Measurements from ENCODE around the gene PYROXD2. TPM values are rescaled to one million over a fixed set of nuclear protein-coding genes. Genes with fewer than 3 reads are reported as not detected.

PYROXD2 gene
- total RNA-seq, 2 experiments from 2014 or later, result 4.1 to 4.4 TPM

DNA sequence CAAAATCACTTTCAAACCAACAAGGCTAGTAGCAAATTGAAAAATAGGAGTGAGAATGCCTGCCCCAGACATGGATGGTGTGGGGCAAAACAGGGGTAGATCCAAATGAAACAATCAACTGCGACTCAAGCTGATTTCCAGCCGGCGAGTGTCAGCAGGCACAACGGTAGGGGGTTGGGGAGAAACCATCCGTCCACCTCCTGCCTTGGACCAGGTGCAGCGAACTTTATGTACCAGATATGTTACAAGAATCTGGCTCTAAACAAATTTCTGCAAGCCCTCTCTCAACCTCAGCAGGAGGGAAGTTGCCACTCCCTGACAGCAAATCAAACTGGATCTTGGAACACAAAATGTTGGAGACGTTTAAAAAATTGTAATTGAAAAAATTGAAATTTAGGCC lies 45.2 kb downstream of the PYROXD2 start:
- intact Hi-C loops (cut with DNase I, micrococcal nuclease), result no loop called here
- ChIA-PET CTCF (interaction anchor here (1.5 kb wide), 1 partner anchor 9 kb away, joined by 4 read pairs; no protein-coding TSS in a partner anchor), POLR2A (no interaction called here)
- DNase-seq (no peak), ATAC-seq (no peak)
- H3K36me3 Mint-ChIP-seq (ENCODE audit: low read depth), result no peaks in the 10 kb centered on the region
- no peaks in the 10 kb centered on the region for H3K9me3 Mint-ChIP-seq (ENCODE audit: low read depth)
- no peak overlapping the region for H3K27ac Mint-ChIP-seq
- peaks cover 2% of the 10 kb centered on the region for H3K27me3 Mint-ChIP-seq
- no peaks in the 10 kb centered on the region for H3K4me1 Mint-ChIP-seq
- H3K4me3 Mint-ChIP-seq, result no peak overlapping the region

DNA sequence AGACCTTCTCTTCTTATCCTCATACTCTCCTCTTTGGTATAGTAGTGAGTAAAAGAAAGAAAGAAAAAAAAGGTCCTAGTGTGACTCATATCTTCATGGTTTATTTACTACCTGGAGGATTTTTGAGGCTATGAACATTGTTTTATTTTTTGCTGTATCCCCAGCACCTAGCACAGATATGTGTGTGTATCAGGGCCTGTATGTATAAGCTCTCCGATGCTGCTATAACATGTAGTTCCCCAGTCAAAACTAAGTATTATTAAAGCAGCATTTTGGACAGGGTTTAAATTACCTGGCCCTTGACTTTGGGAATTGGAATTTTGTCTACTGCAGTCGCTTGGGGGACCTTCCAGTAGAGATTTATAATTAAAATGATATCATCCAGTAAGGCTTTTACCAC lies 46.3 kb downstream of the PYROXD2 start:
- H3K9me3 Mint-ChIP-seq (ENCODE audit: low read depth), result no peaks in the 10 kb centered on the region
- intact Hi-C loops (cut with DNase I, micrococcal nuclease), result no loop called here
- H3K36me3 Mint-ChIP-seq (ENCODE audit: low read depth), result no peaks in the 10 kb centered on the region
- POLR2A ChIA-PET, result no interaction called here
- H3K27me3 Mint-ChIP-seq, result peaks cover 2% of the 10 kb centered on the region
- DNase-seq (no peak), ATAC-seq (no peak)
- CTCF ChIA-PET, result no interaction called here
- H3K4me3 Mint-ChIP-seq, result no peak overlapping the region
- no peaks in the 10 kb centered on the region for H3K4me1 Mint-ChIP-seq
- H3K27ac Mint-ChIP-seq, result no peak overlapping the region

DNA sequence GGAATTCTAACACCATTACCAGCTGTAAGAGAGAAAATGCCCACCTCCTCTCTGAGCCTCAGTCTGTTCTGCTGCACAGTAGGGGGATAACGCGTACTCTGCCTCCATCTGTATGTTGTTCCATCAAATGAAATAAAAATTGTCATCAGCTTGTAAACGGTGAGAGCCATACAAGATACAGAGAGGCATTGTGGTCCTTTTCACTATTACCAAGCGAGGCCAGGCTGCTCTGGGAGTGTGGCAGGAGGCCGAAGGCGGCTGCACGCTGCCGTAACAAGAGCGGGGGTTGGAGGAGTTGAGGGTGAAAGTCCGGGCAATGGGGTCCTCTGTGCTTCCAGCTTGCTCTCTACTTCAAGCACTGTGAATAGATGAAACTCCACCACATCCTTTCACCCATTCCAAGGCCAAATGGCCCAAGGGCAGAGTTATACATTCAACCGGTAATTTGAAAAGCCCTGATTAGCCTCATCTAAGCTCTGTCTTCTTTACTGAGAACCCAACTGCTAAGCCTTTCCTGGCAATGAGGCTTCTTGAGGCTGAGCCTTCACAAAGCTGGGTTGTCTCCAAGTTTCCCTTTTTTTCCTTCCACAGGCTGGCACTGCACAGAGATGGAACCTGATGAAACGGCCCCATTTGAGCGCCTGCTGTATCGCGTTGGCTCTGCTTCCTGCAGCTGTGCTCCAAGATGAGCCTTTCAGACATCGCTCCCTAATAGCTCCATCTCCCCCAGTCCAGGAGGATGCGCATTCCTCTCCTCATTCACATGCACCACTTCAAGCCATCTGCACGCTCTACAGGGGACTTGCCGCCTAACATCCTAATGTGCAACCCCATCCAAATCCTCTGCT lies 47.2 kb downstream of the PYROXD2 start:
- intact Hi-C loops (cut with DNase I, micrococcal nuclease), result no loop called here
- Mint-ChIP-seq H3K36me3 (ENCODE audit: low read depth) (no peaks in the 10 kb centered on the region), H3K27me3 (peaks cover 2% of the 10 kb centered on the region), H3K27ac (no peak overlapping the region), H3K9me3 (ENCODE audit: low read depth) (no peaks in the 10 kb centered on the region), H3K4me3 (no peak overlapping the region), H3K4me1 (no peaks in the 10 kb centered on the region)
- DNase-seq (no peak), ATAC-seq (no peak)
- ChIA-PET POLR2A (no interaction called here), CTCF (no interaction called here)

DNA sequence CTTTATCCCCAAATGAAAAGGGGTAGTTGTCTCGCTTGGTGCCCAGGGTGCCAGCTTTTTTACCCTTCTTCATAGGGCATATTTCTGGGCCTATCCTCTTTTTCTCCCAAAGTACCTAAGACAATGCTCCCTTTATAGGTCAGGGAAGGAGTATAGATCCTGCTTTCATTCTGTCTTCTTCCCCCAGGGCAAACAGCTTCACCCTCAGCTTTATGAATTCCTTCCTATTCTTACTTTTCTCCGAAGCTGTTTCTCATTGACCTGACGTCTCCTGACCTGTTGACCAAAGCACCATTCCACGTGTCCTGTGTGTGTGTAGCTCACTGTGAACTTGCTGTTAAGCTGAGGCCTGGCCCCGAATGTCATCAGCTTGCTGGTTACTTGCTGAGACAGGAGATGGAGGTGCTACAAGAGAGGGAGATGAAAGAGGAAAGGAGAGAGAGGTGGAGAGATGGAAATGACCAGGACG lies 48.9 kb downstream of the PYROXD2 start:
- H3K36me3 Mint-ChIP-seq (ENCODE audit: low read depth), result no peaks in the 10 kb centered on the region
- H3K4me1 Mint-ChIP-seq, result peaks cover 4% of the 10 kb centered on the region
- intact Hi-C loops (cut with DNase I, micrococcal nuclease), result no loop called here
- no peak overlapping the region for H3K4me3 Mint-ChIP-seq
- no peaks in the 10 kb centered on the region for H3K9me3 Mint-ChIP-seq (ENCODE audit: low read depth)
- H3K27ac Mint-ChIP-seq, result no peak overlapping the region
- ChIA-PET CTCF (interaction anchor here (0.7 to 1.0 kb wide), 2 partner anchors 12 to 95 kb away, joined by 3 read pairs; no protein-coding TSS in a partner anchor), POLR2A (no interaction called here)
- ATAC-seq (no peak), DNase-seq (no peak)
- peaks cover 2% of the 10 kb centered on the region for H3K27me3 Mint-ChIP-seq

DNA sequence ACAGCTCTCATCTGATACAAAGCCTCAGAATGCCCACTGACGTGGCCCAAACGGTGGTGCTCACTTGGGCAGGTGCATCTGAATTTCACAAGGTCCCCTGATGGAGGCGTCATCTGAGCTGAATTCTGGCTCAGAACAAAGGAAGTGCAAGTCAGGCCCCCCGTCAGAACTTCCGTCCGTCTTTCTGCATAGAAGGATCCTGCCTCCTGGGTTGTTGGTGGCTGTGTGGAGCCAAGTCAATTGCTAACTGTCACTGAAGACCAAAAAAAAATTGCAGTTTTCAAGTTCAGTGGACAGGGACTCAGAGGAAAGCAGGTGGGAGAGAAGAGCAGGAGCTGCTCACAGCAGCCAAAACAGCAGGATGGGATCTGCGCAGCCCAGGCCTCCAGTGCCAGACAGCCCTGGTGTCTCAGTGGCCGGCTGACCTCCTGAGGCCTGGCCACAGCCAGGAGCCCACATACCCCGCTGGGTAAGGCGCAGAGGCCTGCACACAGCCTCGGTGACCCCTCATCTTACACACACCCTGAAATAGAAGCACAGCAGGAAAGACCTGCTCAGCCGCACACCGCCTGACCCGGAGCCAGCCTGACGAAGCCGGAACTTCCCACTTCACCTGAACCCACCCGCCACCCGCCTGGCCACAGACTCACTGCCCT lies 49.4 kb downstream of the PYROXD2 start:
- ChIA-PET CTCF (interaction anchor here (0.6 to 1.0 kb wide), 4 partner anchors 13 to 396 kb away, joined by 3 read pairs; no protein-coding TSS in a partner anchor), POLR2A (no interaction called here)
- H3K4me3 Mint-ChIP-seq, result no peak overlapping the region
- no peak overlapping the region for H3K27ac Mint-ChIP-seq
- DNase-seq, result no peak
- no peaks in the 10 kb centered on the region for H3K36me3 Mint-ChIP-seq (ENCODE audit: low read depth)
- ATAC-seq, result no peak
- H3K9me3 Mint-ChIP-seq (ENCODE audit: low read depth), result no peaks in the 10 kb centered on the region
- H3K27me3 Mint-ChIP-seq, result peaks cover 2% of the 10 kb centered on the region
- intact Hi-C loops (cut with DNase I, micrococcal nuclease), result no loop called here
- H3K4me1 Mint-ChIP-seq, result peaks cover 6% of the 10 kb centered on the region

DNA sequence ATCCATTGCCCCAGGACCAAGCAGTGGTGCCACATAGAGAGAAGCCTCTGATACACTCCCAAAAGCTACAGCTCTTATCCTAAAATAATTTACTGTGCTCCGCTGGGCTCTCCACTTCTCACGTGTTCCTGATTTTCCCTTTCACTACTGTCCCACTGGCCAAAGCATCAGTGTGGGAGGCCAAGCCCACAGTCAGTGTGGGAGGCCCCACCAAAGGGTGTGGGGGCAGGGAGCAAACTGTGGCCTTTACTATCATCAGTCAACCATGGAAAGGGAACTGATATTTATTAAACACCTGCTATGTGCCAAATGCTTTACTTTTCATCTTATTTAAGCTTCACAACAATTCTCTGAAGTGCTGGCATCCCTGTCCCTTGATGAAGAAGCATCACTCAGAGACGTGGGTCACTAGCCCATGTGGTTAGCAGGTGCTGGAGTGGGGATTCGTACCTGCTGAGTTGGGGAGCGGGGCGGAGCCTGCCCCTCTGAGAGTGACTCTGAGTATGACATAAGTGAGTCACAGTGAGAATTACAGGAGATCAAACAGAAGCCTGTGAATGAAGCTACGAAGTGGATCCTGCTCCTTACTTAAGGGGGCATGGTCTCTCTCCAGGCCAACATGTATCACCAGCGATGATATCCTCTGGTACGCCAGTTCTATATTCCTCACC lies 50.4 kb downstream of the PYROXD2 start:
- H3K4me1 Mint-ChIP-seq, result peaks cover 6% of the 10 kb centered on the region

DNA sequence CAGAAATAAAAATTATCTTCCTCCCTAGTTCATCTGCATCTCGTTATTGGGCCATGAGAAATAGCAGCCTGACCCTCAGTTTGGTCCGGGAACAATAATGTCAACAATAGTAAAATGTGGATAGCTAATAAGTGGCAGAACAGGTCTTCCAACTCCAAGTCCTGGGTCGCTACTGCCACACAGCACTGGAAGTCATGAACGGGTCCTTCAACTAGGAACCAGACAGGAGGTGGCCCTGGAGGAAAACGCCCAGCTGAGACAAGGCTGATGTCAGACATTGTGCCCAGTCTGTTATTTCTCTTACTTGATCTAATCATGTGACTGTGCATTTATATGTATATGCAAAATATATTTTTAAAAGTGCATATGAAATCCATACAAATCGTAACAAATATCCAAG lies 51.8 kb downstream of the PYROXD2 start:
- H3K9me3 Mint-ChIP-seq (ENCODE audit: low read depth), result no peaks in the 10 kb centered on the region
- intact Hi-C loops (cut with DNase I, micrococcal nuclease), result no loop called here
- no peak for ATAC-seq

More for the DNA sequence above, 50.4 kb downstream of the PYROXD2 start:
- Mint-ChIP-seq H3K4me3 (no peak overlapping the region), H3K9me3 (ENCODE audit: low read depth) (no peaks in the 10 kb centered on the region), H3K27me3 (peaks cover 2% of the 10 kb centered on the region), H3K27ac (no peak overlapping the region), H3K36me3 (ENCODE audit: low read depth) (no peaks in the 10 kb centered on the region)
- ChIA-PET CTCF (interaction anchor here (0.6 to 0.9 kb wide), 2 partner anchors 13 to 395 kb away, joined by 3 read pairs; no protein-coding TSS in a partner anchor), POLR2A (no interaction called here)
- DNase-seq, result no peak
- intact Hi-C loops (cut with DNase I, micrococcal nuclease), result no loop called here
- no peak for ATAC-seq

DNA sequence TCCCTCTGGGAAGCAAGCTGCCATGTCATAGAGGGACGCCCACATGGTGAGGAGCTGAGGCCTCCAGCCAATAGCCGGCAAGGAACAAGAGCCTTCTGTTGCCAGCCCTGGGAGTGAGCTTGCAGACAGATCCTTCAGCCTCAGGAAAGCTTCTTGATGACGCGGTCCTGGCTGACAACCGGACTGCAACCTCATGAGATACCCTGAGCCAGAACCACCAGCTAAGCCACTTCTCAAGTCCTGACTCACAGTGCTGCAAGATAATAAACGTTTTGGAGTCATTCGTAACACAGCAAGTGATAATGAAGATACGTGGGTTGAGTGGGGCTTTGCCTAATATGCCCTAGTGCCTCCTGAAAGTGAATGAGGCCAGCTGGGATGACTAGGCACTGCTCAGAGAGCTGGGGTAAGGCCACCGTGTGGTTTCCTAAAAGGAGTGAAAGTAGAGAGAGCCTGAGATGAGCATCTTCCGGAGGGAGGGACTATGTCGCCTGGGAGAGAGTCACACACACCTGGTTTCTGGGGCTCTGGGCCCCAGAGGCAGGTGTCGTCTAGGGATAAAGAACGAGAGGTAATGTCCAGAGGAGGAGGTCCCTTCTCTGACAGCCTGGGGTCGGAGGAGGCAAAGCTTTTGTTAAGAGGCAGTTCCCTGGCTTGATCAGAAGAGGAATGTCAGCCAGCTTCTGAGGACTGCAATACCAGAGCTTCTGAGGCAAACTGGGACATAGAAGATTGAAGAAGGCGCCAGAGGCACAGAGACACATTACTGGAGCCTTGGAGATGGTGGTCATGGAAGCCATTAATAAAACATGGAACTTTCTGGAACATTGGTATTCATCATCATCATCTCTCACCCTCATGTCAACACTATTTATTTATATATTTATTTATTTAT lies 53.6 kb downstream of the PYROXD2 start:
- no peaks in the 10 kb centered on the region for H3K36me3 Mint-ChIP-seq (ENCODE audit: low read depth)
- CTCF ChIA-PET, result interaction anchor here (1.4 kb wide), 1 partner anchor 9 kb away, joined by 4 read pairs; no protein-coding TSS in a partner anchor
- ATAC-seq, result peak; percentile 97

More for the DNA sequence above, 51.8 kb downstream of the PYROXD2 start:
- H3K36me3 Mint-ChIP-seq (ENCODE audit: low read depth), result no peaks in the 10 kb centered on the region
- ChIA-PET POLR2A (no interaction called here), CTCF (no interaction called here)
- H3K27ac Mint-ChIP-seq, result no peak overlapping the region
- no peak for DNase-seq
- peaks cover 6% of the 10 kb centered on the region for H3K4me1 Mint-ChIP-seq
- H3K4me3 Mint-ChIP-seq, result no peak overlapping the region
- H3K27me3 Mint-ChIP-seq, result peaks cover 2% of the 10 kb centered on the region

DNA sequence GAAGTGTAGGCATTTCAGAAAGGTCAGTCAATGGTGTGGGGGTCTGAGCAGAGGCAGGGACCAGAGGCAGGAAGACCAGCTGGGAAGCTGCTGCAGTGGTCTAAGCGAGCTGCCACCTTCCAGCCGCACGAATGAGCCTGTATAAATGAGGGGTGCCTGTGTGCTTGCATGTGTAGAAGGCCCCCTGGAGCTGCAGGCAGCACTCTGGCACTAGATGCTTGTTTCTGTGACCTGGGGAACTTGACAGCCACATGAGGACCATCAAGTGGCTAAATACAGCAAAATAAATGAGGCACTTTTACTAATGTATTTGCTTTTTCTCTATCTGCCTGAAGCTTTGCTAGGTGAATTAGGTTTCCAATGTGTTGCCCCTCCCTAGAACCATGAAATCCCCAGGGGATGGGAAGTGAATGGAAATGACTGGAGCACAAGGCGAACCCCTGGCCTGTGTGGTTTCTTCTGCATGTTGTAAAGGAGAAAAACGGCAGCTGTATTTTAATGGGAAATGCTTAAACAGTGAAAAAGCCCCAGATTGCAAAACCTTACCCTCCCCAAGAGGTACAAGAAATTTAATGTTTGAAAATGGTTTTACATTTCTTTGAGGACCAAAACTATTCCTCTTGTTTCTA lies 57.7 kb downstream of the PYROXD2 start:
- ATAC-seq (no peak), DNase-seq (no peak)
- H3K27ac Mint-ChIP-seq, result no peak overlapping the region
- ChIA-PET CTCF (interaction anchor here (1.4 kb wide), 1 partner anchor 9 kb away, joined by 4 read pairs; no protein-coding TSS in a partner anchor), POLR2A (no interaction called here)
- no peaks in the 10 kb centered on the region for H3K9me3 Mint-ChIP-seq (ENCODE audit: low read depth)
- peaks cover 19% of the 10 kb centered on the region for H3K27me3 Mint-ChIP-seq
- H3K4me3 Mint-ChIP-seq, result no peak overlapping the region
- peaks cover 6% of the 10 kb centered on the region for H3K4me1 Mint-ChIP-seq
- intact Hi-C loops (cut with DNase I, micrococcal nuclease), result no loop called here
- H3K36me3 Mint-ChIP-seq (ENCODE audit: low read depth), result no peaks in the 10 kb centered on the region

More for the DNA sequence above, 53.6 kb downstream of the PYROXD2 start:
- no peaks in the 10 kb centered on the region for H3K9me3 Mint-ChIP-seq (ENCODE audit: low read depth)
- no peak overlapping the region for H3K4me3 Mint-ChIP-seq
- POLR2A ChIA-PET, result interaction anchor here (1.0 kb wide), 1 partner anchor 25 kb away, joined by 3 read pairs; no protein-coding TSS in a partner anchor
- intact Hi-C loops (cut with DNase I, micrococcal nuclease), result no loop called here
- H3K4me1 Mint-ChIP-seq, result peaks cover 6% of the 10 kb centered on the region
- H3K27me3 Mint-ChIP-seq, result peaks cover 2% of the 10 kb centered on the region
- no peak overlapping the region for H3K27ac Mint-ChIP-seq
- peak; percentile 68 for DNase-seq

DNA sequence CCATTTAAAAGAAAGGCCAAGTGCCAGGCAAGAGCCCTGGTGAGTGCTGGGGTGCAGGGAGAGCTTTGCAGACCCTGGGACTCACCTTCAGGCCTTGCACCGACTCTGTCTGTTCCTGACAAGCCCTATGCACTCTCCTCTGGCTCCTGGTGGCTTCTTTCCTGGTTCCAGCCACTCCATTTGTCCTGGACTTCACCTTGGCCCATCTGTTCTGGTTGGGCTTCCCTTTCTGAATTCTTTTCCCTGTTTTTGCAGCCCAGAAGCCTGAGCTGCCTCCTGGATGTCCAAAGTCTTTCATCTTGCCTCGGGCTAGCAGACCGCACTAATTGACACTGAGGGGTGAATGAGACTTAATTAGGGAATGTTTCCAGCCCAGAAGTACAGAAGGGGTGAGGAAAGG lies 60.5 kb downstream of the PYROXD2 start:
- H3K27ac Mint-ChIP-seq, result no peak overlapping the region
- ATAC-seq (no peak), DNase-seq (no peak)
- CTCF ChIA-PET, result no interaction called here
- no peaks in the 10 kb centered on the region for H3K36me3 Mint-ChIP-seq (ENCODE audit: low read depth)
- H3K4me1 Mint-ChIP-seq, result no peaks in the 10 kb centered on the region
- no peak overlapping the region for H3K4me3 Mint-ChIP-seq
- intact Hi-C loops (cut with DNase I, micrococcal nuclease), result no loop called here
- POLR2A ChIA-PET, result no interaction called here
- peaks cover 38% of the 10 kb centered on the region for H3K27me3 Mint-ChIP-seq
- no peaks in the 10 kb centered on the region for H3K9me3 Mint-ChIP-seq (ENCODE audit: low read depth)
